ENCODE results near the gene MRPL46. TPM values are rescaled to one million over a fixed set of nuclear protein-coding genes. Genes with fewer than 3 reads are reported as not detected.

MRPL46 gene
- total and polyA plus RNA-seq, 2 experiments from 2014 or later: 20.9 to 39.1 TPM

- TF ChIP-seq ZNF462 (CRISPR knock-in tag; IDR thresholded peaks at IDR 0.05): no peak
Measured at GRCh38 chr15:88512078-88512477, 44.9 kb upstream of the MRPL46 start (continued).

- Histone ChIP-seq H3K79me2 (replicated peaks; ENCODE audit: insufficient read depth) (no peaks in the 10 kb centered on the region), H3K36me3 (ENCODE audit: insufficient read depth) (no peaks in the 10 kb centered on the region), H3K4me1 (ENCODE audit: insufficient read depth) (no peaks in the 10 kb centered on the region), H3K4me3 (no peak overlapping the region), H3K4me2 (no peak overlapping the region), H2AFZ (no peak overlapping the region), H3K27ac (ENCODE audit: low read depth) (no peak overlapping the region), H4K20me1 (replicated peaks; ENCODE audit: insufficient read depth) (no peaks in the 10 kb centered on the region), H3K27me3 (ENCODE audit: insufficient read depth) (0 out of 2 replicates have a peak, but pooled peaks cover 2% of the 10 kb centered on the region), H3F3A (replicated peaks; ENCODE audit: low read depth) (no peaks in the 10 kb centered on the region), H3K9me2 (ENCODE audit: insufficient read depth) (0 out of 2 replicates have a peak, but pooled peaks cover 3% of the 10 kb centered on the region)
- TF ChIP-seq CREB1 (CRISPR knock-in tag; IDR thresholded peaks at IDR 0.05; ENCODE audit: low read depth) (no peak), JUNB (IDR thresholded peaks at IDR 0.05; ENCODE audit: unreplicated experiment) (no peak), NANOG (IDR thresholded peaks at IDR 0.05; ENCODE audit: borderline replicate concordance) (no peak)
- ATAC-seq (no peak), DNase-seq (ENCODE audit: low spot score) (no peak)
- Mint-ChIP-seq H3K4me1 (no peaks in the 10 kb centered on the region), H3K27ac (no peak overlapping the region), H3K9me3 (no peaks in the 10 kb centered on the region), H3K36me3 (ENCODE audit: low read depth) (peaks cover 16% of the 10 kb centered on the region; the same call in 1 of the 3 replicates), H3K27me3 (ENCODE audit: insufficient read depth, low read depth, poor library complexity) (no peaks in the 10 kb centered on the region), H3K4me3 (no peak overlapping the region)
Measured at GRCh38 chr15:88511161-88511560, 44.0 kb upstream of the MRPL46 start.

DNA sequence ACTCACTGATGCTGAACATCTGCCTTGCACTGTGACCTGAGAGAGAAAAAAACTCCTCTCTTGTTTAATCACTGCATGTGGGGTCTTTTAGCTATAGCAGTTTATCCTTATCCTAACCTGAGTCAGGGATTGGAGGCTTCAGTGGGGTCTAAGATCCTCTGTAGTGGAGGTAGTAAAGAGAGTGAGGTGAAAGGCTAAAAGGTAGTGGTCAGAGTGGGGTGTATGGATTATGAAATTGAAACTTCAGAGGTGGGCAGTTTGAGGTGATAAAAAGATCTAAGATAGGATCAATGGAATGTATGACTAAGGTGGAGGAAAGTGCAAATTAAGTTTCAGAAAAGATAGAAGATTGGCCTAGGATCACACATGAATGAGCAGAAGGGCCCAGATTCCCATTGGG, 42.8 kb upstream of the MRPL46 start:
- Histone ChIP-seq H2AFZ (no peak overlapping the region), H3K4me2 (no peak overlapping the region), H3K4me1 (ENCODE audit: insufficient read depth) (peaks cover 3% of the 10 kb centered on the region), H3K27ac (ENCODE audit: low read depth) (no peak overlapping the region), H3K9me2 (ENCODE audit: insufficient read depth) (0 out of 2 replicates have a peak, but pooled peaks cover 3% of the 10 kb centered on the region), H4K20me1 (replicated peaks; ENCODE audit: insufficient read depth) (no peaks in the 10 kb centered on the region), H3K79me2 (replicated peaks; ENCODE audit: insufficient read depth) (no peaks in the 10 kb centered on the region), H3F3A (replicated peaks; ENCODE audit: low read depth) (no peaks in the 10 kb centered on the region), H3K4me3 (no peak overlapping the region), H3K36me3 (ENCODE audit: insufficient read depth) (no peaks in the 10 kb centered on the region), H3K27me3 (ENCODE audit: insufficient read depth) (peaks cover 10% of the 10 kb centered on the region; the same call in 1 of the 2 replicates)
- Mint-ChIP-seq H3K36me3 (ENCODE audit: low read depth) (peaks cover 16% of the 10 kb centered on the region; the same call in 1 of the 3 replicates), H3K27ac (no peak overlapping the region), H3K9me3 (no peaks in the 10 kb centered on the region), H3K4me1 (peaks cover 3% of the 10 kb centered on the region), H3K4me3 (no peak overlapping the region), H3K27me3 (ENCODE audit: insufficient read depth, low read depth, poor library complexity) (no peaks in the 10 kb centered on the region)
- TF ChIP-seq REST (IDR thresholded peaks at IDR 0.05; ENCODE audit: unreplicated experiment) (no peak), ZNF331 (CRISPR knock-in tag; IDR thresholded peaks at IDR 0.05; ENCODE audit: low read depth) (no peak), ETS1 (IDR thresholded peaks at IDR 0.05) (no peak), CREB1 (CRISPR knock-in tag; IDR thresholded peaks at IDR 0.05; ENCODE audit: low read depth) (no peak), JUNB (IDR thresholded peaks at IDR 0.05; ENCODE audit: unreplicated experiment) (no peak), EZH2phosphoT487 (IDR thresholded peaks at IDR 0.05; ENCODE audit: unreplicated experiment) (no peak)
- no peak for DNase-seq (ENCODE audit: low spot score)
- no peak for ATAC-seq
